Calu3 (cell line): Measurements from ENCODE around the gene PARD3. TPM values are rescaled to one million over a fixed set of nuclear protein-coding genes. Genes with fewer than 3 reads are reported as not detected.

Experiments used
- BruUV-seq: library from RNA; stranded (reverse); fragments of 400-500 nt; replicated peaks from 2 replicates; lab custom pipeline; 2021; lab: Mats Ljungman, UMichigan
- CTCF ChIA-PET: fragments of 300-600 bp; sonication (Branson Sonifier 250); formaldehyde crosslinking; loops from one replicate; lab custom pipeline; 2022; ENCODE audit warnings: antibody characterized with exemption; lab: Charles Lee
- DNase-seq: peaks from one replicate; pipeline ENCODE4 v3.0.0; 2022
- H3K27ac Mint-ChIP-seq: one replicate; pipeline ENCODE4 v1.8.0; 2022; ENCODE audit warnings: mixed read lengths; ENCODE audit not compliant: unreplicated experiment
- H3K27me3 Mint-ChIP-seq: one replicate; pipeline ENCODE4 v1.8.0; 2022; ENCODE audit warnings: mixed read lengths; ENCODE audit not compliant: unreplicated experiment
- H3K36me3 Mint-ChIP-seq: one replicate; pipeline ENCODE4 v1.8.0; 2022; ENCODE audit warnings: mild to moderate bottlenecking, moderate library complexity, mixed read lengths; ENCODE audit not compliant: insufficient read depth, unreplicated experiment
- H3K4me1 Mint-ChIP-seq: one replicate; pipeline ENCODE4 v1.8.0; 2022; ENCODE audit warnings: mild to moderate bottlenecking, low read depth, mixed read lengths; ENCODE audit not compliant: unreplicated experiment
- H3K4me3 Mint-ChIP-seq: one replicate; pipeline ENCODE4 v1.8.0; 2022; ENCODE audit warnings: mild to moderate bottlenecking, low read depth, moderate library complexity, mixed read lengths; ENCODE audit not compliant: unreplicated experiment
- H3K9me3 Mint-ChIP-seq: one replicate; pipeline ENCODE4 v1.8.0; 2022; ENCODE audit warnings: low read depth, mixed read lengths; ENCODE audit not compliant: unreplicated experiment
- CTCF ChIP-seq: fragments of 200-600 bp; IDR thresholded peaks from one replicate; pipeline ENCODE4 v1.8.0; 2022; ENCODE audit warnings: antibody characterized with exemption; ENCODE audit not compliant: unreplicated experiment
- intact Hi-C: fragments of 100-400 bp; cut with micrococcal nuclease; formaldehyde crosslinking; loops from one replicate; pipeline ENCODE4 v1.10.0; 2022; ENCODE audit not compliant: unreplicated experiment
- total RNA-seq: library from RNA; stranded (reverse); gene quantifications from 2 replicates; pipeline ENCODE4 v1.2.3, GENCODE V29; 2022

The PARD3 gene
- total RNA-seq, 1 experiment from 2014 or later, result 62.4 TPM

- no peaks in the 10 kb centered on the region for H3K36me3 Mint-ChIP-seq
- peaks cover 24% of the 10 kb centered on the region for H3K4me1 Mint-ChIP-seq
- CTCF ChIA-PET, result no interaction called here
- TF ChIP-seq CTCF, result no peak
- intact Hi-C loops, result no loop called here
- H3K27ac Mint-ChIP-seq, result no peak overlapping the region
- H3K4me3 Mint-ChIP-seq, result no peak overlapping the region
- H3K9me3 Mint-ChIP-seq, result peaks cover 2% of the 10 kb centered on the region
- DNase-seq, result no peak
- H3K27me3 Mint-ChIP-seq, result no peaks in the 10 kb centered on the region
- no TSS peak for BruUV-seq
Observed at GRCh38 chr10:34687434-34688210, 127.5 kb downstream of the PARD3 start.

GRCh38 chr10:34682580-34682979, 132.5 kb downstream of the PARD3 start:
- no peak for DNase-seq
- intact Hi-C loops, result loop anchor here (5.0 kb wide), 1 partner anchor 40 kb away; no protein-coding TSS in a partner anchor
- no peak overlapping the region for H3K27ac Mint-ChIP-seq
- no TSS peak for BruUV-seq
- TF ChIP-seq CTCF, result no peak
- peaks cover 5% of the 10 kb centered on the region for H3K36me3 Mint-ChIP-seq
- peaks cover 15% of the 10 kb centered on the region for H3K4me1 Mint-ChIP-seq
- CTCF ChIA-PET, result no interaction called here
- no peaks in the 10 kb centered on the region for H3K27me3 Mint-ChIP-seq
- H3K4me3 Mint-ChIP-seq, result no peak overlapping the region
- no peaks in the 10 kb centered on the region for H3K9me3 Mint-ChIP-seq

- intact Hi-C loops, result loop anchor here (5.0 kb wide), 1 partner anchor 40 kb away; no protein-coding TSS in a partner anchor
- CTCF ChIA-PET, result no interaction called here
Observed at GRCh38 chr10:34681933-34682332, 133.2 kb downstream of the PARD3 start.

GRCh38 chr10:34679177-34679576, 135.9 kb downstream of the PARD3 start:
- Mint-ChIP-seq H3K4me3 (no peak overlapping the region), H3K36me3 (peaks cover 5% of the 10 kb centered on the region), H3K27me3 (no peaks in the 10 kb centered on the region), H3K27ac (no peak overlapping the region), H3K4me1 (peaks cover 8% of the 10 kb centered on the region), H3K9me3 (no peaks in the 10 kb centered on the region)
- no peak for DNase-seq
- TF ChIP-seq CTCF, result no peak
- CTCF ChIA-PET, result no interaction called here
- no TSS peak for BruUV-seq
- intact Hi-C loops, result no loop called here

More at GRCh38 chr10:34681933-34682332, 133.2 kb downstream of the PARD3 start:
- H3K9me3 Mint-ChIP-seq, result no peaks in the 10 kb centered on the region
- no peaks in the 10 kb centered on the region for H3K27me3 Mint-ChIP-seq
- H3K36me3 Mint-ChIP-seq, result peaks cover 5% of the 10 kb centered on the region
- H3K4me3 Mint-ChIP-seq, result no peak overlapping the region
- TF ChIP-seq CTCF, result no peak
- peaks cover 15% of the 10 kb centered on the region for H3K4me1 Mint-ChIP-seq
- DNase-seq, result no peak
- BruUV-seq, result no TSS peak
- no peak overlapping the region for H3K27ac Mint-ChIP-seq
